IMR-90 (cell line): ENCODE measurements around the gene DAPK3.
"Not testable (repeated sequence)": the region's sequence is repeated elsewhere in the genome, so short reads cannot be mapped to it uniquely, and the experiment has no call there.

ENCODE experiments used
- BHLHE40 ChIP-seq: fragments of 150-350 bp; IDR thresholded peaks from 2 replicates; pipeline ENCODE4 v1.6.1; 2016; ENCODE audit warnings: mild to moderate bottlenecking, low read depth, low read length
- POLR2A ChIP-seq: IDR thresholded peaks from 2 replicates; pipeline ENCODE4 v1.6.1; 2012; ENCODE audit warnings: mild to moderate bottlenecking, low read depth, low read length
- RCOR1 ChIP-seq: IDR thresholded peaks from 2 replicates; pipeline ENCODE4 v1.6.1; 2012; ENCODE audit warnings: mild to moderate bottlenecking, low read length, improper control_type of control experiment; ENCODE audit not compliant: insufficient replicate concordance
- TF ChIP-seq, protein P1 (sequence below): conservative IDR thresholded peaks from 2 replicates; pipeline ENCODE4 v1.5.1; 2012; ENCODE audit warnings: mild to moderate bottlenecking, low read depth, low read length, improper control_type of control experiment

DNA sequence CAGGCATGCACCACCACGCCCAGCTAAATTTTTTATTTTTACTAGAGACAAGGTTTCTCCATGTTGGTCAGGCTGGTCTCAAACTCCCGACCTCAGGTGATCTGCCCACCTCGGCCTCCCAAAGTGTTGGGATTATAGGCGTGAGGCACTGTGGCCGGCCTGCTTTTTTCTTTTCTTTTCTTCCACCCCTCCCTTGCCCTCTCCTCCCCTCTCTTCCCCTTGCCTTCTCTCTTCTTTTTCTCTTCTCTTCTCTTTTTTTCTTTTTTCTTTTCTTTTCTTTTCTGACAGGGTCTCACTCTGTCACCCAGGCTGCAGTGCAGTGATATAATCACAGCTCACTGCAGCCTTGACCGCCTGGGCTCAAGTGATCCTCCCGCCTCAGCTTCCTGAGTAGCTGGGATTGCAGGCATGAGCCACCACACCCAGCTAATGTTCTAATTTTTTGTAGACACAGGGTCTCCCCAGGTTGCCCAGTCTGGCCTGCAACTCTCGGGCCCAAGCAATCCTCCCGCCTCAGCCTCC, 18.1 kb downstream of the DAPK3 start:
- TF ChIP-seq POLR2A, RCOR1, BHLHE40: not testable (repeated sequence)
- TF ChIP-seq, protein P1, sequence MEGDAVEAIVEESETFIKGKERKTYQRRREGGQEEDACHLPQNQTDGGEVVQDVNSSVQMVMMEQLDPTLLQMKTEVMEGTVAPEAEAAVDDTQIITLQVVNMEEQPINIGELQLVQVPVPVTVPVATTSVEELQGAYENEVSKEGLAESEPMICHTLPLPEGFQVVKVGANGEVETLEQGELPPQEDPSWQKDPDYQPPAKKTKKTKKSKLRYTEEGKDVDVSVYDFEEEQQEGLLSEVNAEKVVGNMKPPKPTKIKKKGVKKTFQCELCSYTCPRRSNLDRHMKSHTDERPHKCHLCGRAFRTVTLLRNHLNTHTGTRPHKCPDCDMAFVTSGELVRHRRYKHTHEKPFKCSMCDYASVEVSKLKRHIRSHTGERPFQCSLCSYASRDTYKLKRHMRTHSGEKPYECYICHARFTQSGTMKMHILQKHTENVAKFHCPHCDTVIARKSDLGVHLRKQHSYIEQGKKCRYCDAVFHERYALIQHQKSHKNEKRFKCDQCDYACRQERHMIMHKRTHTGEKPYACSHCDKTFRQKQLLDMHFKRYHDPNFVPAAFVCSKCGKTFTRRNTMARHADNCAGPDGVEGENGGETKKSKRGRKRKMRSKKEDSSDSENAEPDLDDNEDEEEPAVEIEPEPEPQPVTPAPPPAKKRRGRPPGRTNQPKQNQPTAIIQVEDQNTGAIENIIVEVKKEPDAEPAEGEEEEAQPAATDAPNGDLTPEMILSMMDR = not testable (repeated sequence)
